Esophagus muscularis mucosa (tissue), 4 donors: Measurements from ENCODE around the gene USP32. TPM values are rescaled to one million over a fixed set of nuclear protein-coding genes. Genes with fewer than 3 reads are reported as not detected.

Source experiments
- DNase-seq: peaks from one replicate; pipeline ENCODE4 v3.0.0-alpha.2; 2017; ENCODE audit errors: extremely low spot score
- H3K27ac ChIP-seq, 4 donors: fragments of 200-600 bp; sonication (generic); replicated peaks in 1 of 4; 1 replicate in 3 of 4; 2 replicates in 1 of 4; pipeline ENCODE4 v1.5.1; 2016 to 2019; ENCODE audit warnings: mild to moderate bottlenecking in 1 of 4
- H3K27me3 ChIP-seq, 4 donors: fragments of 200-600 bp; sonication (generic); one replicate each; pipeline versions ENCODE4 v1.5.1 to v1.6.0; 2016 to 2019
- H3K36me3 ChIP-seq, 4 donors: fragments of 200-600 bp; sonication (generic); one replicate each; pipeline ENCODE4 v1.5.1; 2016 to 2019
- H3K4me1 ChIP-seq, 4 donors: fragments of 200-600 bp; sonication (generic); one replicate each; pipeline ENCODE4 v1.5.1; 2016 to 2019
- H3K4me3 ChIP-seq, 4 donors: fragments of 200-600 bp; sonication (generic); 1 replicate in 2 of 4; 2 replicates in 2 of 4; pipeline ENCODE4 v1.5.1; 2016 to 2019; ENCODE audit warnings: mild to moderate bottlenecking in 4 of 4, moderate library complexity in 1 of 4
- H3K9me3 ChIP-seq, 4 donors: fragments of 200-600 bp; sonication (generic); 1 replicate in 3 of 4; 2 replicates in 1 of 4; pipeline ENCODE4 v1.5.1; 2016 to 2019
- EP300 ChIP-seq: sonication (generic); formaldehyde crosslinking; IDR thresholded peaks from one replicate; pipeline ENCODE4 v1.6.1; 2017; ENCODE audit warnings: antibody characterized with exemption
- POLR2A ChIP-seq: fragments of 450-650 bp; IDR thresholded peaks from one replicate; pipeline ENCODE4 v1.6.1; 2017; ENCODE audit warnings: antibody characterized with exemption, moderate library complexity, mild to moderate bottlenecking, low read depth
- POLR2AphosphoS5 ChIP-seq, 2 donors: sonication (generic); formaldehyde crosslinking; IDR thresholded peaks; one replicate each; pipeline ENCODE4 v1.6.1; 2017; ENCODE audit warnings: antibody characterized with exemption in 2 of 2
- WGBS: methylation state at CpG from one replicate; pipeline ENCODE4 v1.1.5; 2018; 5-methylcytosine and 5-hydroxymethylcytosine counted together
- intact Hi-C: fragments of 100-400 bp; cut with DNase I; formaldehyde crosslinking; loops from one replicate; pipeline ENCODE4 v1.15.1; 2023
- total RNA-seq, 4 donors: library from RNA; depleted of rRNA; stranded (reverse); fragments of >200 nt; gene quantifications; one replicate each; pipeline versions ENCODE4 v1.1.0 to v1.2.1, GENCODE V29; 2016
- TF ChIP-seq, protein P1 (sequence below), 3 experiments: fragments of 200-600 bp in 2 of 3; fragments of 450-650 bp in 1 of 3; sonication (generic) in 2 of 3; IDR thresholded peaks; one replicate each; pipeline ENCODE4 v1.5.1; 2017 to 2019; ENCODE audit warnings: antibody characterized with exemption in 3 of 3, mild to moderate bottlenecking in 2 of 3, moderate library complexity in 1 of 3

Gene USP32
- total RNA-seq, 4 donors from 2014 or later = 42.3 to 65.8 (median 47.9) TPM

DNA sequence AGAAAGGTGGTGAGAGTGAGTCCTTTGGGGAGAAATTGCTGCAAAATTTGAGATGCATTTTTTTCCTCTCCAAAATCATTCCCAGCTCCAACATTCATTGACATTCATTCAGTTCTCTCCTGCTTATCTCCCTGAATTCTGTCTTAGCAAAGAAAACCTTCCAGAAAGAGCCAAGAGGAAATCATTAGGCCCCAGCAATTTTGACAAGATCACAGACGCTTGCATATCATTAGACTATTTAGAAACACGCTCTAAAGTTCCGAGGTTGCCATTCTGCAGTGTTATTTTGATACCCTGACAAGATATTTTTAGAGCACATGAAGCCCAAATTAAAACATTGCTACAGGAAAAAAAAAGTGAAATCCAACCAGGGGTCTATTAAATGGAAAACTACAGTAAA, 20.8 kb upstream of the USP32 start:
- H3K27me3 ChIP-seq = no peaks in the 10 kb centered on the region
- no peak for DNase-seq
- H3K27ac ChIP-seq = no peak overlapping the region
- intact Hi-C loops = no loop called here
- no peaks in the 10 kb centered on the region for H3K36me3 ChIP-seq
- H3K9me3 ChIP-seq = no peaks in the 10 kb centered on the region
- 77% methylated on average over 3 of the region's 3 CpGs for WGBS
- TF ChIP-seq POLR2A (no peak), POLR2AphosphoS5 (IDR thresholded peaks at IDR 0.05) (no peak), EP300 (no peak)
- TF ChIP-seq, protein P1, sequence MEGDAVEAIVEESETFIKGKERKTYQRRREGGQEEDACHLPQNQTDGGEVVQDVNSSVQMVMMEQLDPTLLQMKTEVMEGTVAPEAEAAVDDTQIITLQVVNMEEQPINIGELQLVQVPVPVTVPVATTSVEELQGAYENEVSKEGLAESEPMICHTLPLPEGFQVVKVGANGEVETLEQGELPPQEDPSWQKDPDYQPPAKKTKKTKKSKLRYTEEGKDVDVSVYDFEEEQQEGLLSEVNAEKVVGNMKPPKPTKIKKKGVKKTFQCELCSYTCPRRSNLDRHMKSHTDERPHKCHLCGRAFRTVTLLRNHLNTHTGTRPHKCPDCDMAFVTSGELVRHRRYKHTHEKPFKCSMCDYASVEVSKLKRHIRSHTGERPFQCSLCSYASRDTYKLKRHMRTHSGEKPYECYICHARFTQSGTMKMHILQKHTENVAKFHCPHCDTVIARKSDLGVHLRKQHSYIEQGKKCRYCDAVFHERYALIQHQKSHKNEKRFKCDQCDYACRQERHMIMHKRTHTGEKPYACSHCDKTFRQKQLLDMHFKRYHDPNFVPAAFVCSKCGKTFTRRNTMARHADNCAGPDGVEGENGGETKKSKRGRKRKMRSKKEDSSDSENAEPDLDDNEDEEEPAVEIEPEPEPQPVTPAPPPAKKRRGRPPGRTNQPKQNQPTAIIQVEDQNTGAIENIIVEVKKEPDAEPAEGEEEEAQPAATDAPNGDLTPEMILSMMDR (IDR thresholded peaks at IDR 0.05) = no peak
- no peaks in the 10 kb centered on the region for H3K4me1 ChIP-seq
- no peak overlapping the region for H3K4me3 ChIP-seq

DNA sequence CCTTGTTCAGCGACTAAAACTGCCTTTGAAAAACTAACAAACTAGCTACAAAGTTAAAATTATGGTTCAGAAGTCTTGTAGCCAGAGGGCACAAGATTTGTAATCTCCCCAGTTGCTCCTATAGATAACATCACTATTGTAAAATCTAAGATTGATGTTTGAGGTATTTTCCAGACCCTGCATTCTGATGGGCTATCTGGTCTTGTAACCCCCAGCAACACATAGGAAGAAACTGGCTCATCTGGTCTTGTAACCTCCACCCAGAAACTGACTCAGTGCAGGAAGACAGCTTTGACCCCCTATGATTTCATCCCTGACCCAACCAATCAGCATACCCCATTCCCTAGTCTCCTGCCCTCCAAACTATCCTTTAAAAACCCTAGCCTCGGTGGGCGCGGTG, 18.1 kb upstream of the USP32 start:
- no peak for TF ChIP-seq POLR2AphosphoS5 (IDR thresholded peaks at IDR 0.05)
- TF ChIP-seq, protein P1 (IDR thresholded peaks at IDR 0.05) = no peak
- TF ChIP-seq POLR2A = no peak
- no peak for TF ChIP-seq EP300
- intact Hi-C loops = no loop called here
- Histone ChIP-seq H3K27ac (no peak overlapping the region), H3K36me3 (no peaks in the 10 kb centered on the region), H3K4me3 (no peak overlapping the region), H3K27me3 (no peaks in the 10 kb centered on the region), H3K4me1 (no peaks in the 10 kb centered on the region), H3K9me3 (no peaks in the 10 kb centered on the region)
- WGBS = 97% methylated on average over 4 of the region's 4 CpGs
- DNase-seq = no peak

DNA sequence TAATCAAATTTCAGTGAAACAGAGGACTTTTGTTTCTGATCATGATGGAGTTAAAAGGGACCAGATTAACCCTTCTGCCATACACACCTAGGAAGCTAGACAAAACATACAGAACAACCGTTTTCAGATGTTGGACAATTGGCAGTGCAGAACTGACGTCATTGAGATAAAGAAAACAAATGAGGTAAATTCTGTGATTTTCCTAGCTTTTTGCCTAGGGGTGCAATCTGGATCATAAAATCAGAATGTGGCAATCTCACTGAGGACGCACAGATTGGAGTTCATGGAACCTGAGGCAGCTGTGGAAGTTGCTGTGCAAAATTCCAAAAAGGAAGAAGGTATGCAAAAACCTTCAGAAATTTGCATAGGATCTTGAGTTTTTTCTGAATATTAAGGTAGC, 15.0 kb upstream of the USP32 start:
- H3K27ac ChIP-seq = no peak overlapping the region
- H3K27me3 ChIP-seq = no peaks in the 10 kb centered on the region
- H3K36me3 ChIP-seq = no peaks in the 10 kb centered on the region
- TF ChIP-seq POLR2A = no peak
- TF ChIP-seq, protein P1 (IDR thresholded peaks at IDR 0.05) = no peak
- no peak for TF ChIP-seq EP300
- TF ChIP-seq POLR2AphosphoS5 (IDR thresholded peaks at IDR 0.05) = no peak
- 87% methylated on average over 3 of the region's 3 CpGs for WGBS
- no peak for DNase-seq
- H3K4me1 ChIP-seq = no peaks in the 10 kb centered on the region
- intact Hi-C loops = no loop called here
- no peak overlapping the region for H3K4me3 ChIP-seq
- no peaks in the 10 kb centered on the region for H3K9me3 ChIP-seq

DNA sequence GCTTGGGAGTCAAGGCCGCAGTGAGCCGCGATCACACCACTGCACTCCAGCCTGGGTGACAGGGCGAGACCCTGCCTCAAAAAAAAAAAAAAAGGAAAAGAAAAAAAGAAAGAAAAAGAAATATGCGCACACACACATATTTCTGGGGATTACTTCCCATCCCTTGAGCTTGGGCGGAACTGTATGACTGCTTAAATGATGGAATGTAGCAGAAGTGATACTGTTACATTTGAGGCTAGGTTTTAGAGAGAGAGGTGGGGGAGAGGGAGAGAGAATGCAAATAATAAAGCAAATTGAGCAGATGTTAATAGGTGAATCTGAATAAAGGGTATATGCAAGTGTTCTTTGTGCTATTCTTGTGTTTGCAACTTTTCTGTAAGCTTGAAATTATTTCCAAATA, 12.0 kb upstream of the USP32 start:
- TF ChIP-seq POLR2A = no peak
- TF ChIP-seq, protein P1 (IDR thresholded peaks at IDR 0.05) = no peak
- TF ChIP-seq EP300 = no peak
- no peak for TF ChIP-seq POLR2AphosphoS5 (IDR thresholded peaks at IDR 0.05)
- Histone ChIP-seq H3K27me3 (no peaks in the 10 kb centered on the region), H3K9me3 (no peaks in the 10 kb centered on the region), H3K27ac (no peak overlapping the region), H3K36me3 (no peaks in the 10 kb centered on the region), H3K4me1 (no peaks in the 10 kb centered on the region), H3K4me3 (no peak overlapping the region)
- 86% methylated on average over 6 of the region's 6 CpGs for WGBS
- intact Hi-C loops = no loop called here
- no peak for DNase-seq

DNA sequence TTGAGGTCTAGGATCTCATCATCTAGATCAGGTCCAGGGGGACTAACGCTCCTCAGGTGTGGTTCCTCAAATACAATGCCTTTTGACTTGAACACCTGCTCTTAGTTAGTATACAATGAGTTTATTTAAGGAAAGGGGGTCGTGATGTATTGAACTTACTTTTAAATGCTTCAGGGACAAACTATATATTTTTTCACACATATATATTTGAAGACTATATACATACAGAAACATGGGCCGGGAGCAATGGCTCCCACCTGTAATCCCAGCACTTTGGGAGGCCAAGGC, 11.5 kb upstream of the USP32 start:
- TF ChIP-seq, protein P1 (IDR thresholded peaks at IDR 0.05) = no peak
- TF ChIP-seq POLR2AphosphoS5 (IDR thresholded peaks at IDR 0.05) = no peak
- no peak for TF ChIP-seq EP300
- no peak for TF ChIP-seq POLR2A
- H3K4me1 ChIP-seq = no peaks in the 10 kb centered on the region
- intact Hi-C loops = no loop called here
- no peaks in the 10 kb centered on the region for H3K36me3 ChIP-seq
- no peaks in the 10 kb centered on the region for H3K9me3 ChIP-seq
- no peak for DNase-seq
- H3K27me3 ChIP-seq = no peaks in the 10 kb centered on the region
- no peak overlapping the region for H3K4me3 ChIP-seq
- H3K27ac ChIP-seq = no peak overlapping the region
- 79% methylated on average over 3 of the region's 3 CpGs for WGBS
